ENCODE data around the gene RASGRP3. TPM values are rescaled to one million over a fixed set of nuclear protein-coding genes. Genes with fewer than 3 reads are reported as not detected.

Gene RASGRP3
- total RNA-seq, 2 donors from 2014 or later = 2.3 to 5.7 TPM

DNA sequence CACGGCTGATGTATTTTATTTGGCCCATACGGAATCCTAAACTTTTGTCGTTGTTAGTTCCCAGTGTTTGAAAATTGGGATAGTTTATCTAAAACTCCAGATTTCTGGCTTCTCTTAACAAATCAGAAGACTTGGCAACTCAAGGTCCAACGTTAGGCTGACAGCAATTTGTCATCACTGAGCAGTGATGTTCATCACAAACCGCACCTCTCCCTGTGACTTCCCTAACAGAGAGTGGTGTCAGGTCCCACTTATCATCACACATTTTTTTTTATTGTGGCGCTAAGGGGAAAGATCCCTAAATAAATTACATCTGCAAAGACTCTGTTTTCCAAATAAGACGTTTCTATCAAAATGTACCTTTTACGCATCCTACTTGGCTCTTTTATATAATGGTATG is 55.7 kb downstream of the RASGRP3 start:
- no peaks in the 10 kb centered on the region for H3K36me3 Mint-ChIP-seq (ENCODE audit: low read depth)
- no peak overlapping the region for H3K27ac Mint-ChIP-seq
- no peak overlapping the region for H3K4me3 Mint-ChIP-seq

DNA sequence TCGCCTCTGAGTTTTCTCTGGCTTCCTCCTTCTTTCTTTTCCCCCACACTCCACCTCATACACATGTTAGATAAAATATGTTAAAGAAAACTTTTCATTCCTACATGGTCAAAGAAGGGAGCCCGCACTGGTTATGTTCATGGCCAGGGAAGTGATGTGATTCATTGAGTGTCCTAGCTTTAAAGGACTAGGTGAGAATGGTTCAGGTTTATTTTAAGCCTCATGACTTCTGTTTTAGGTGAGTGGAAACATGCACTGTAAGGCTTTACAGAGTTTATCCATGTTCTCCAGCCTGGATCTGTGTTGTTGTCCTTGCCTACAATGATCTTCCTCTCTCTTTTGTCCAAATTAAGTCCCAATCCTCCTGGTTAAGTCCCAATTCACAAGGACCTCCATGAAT is 56.5 kb downstream of the RASGRP3 start:
- no peak for ATAC-seq (replicated peaks)
- no peak overlapping the region for H3K4me3 Mint-ChIP-seq
- H3K27ac Mint-ChIP-seq = no peak overlapping the region
- H3K36me3 Mint-ChIP-seq (ENCODE audit: low read depth) = no peaks in the 10 kb centered on the region
- no peaks in the 10 kb centered on the region for H3K27me3 Mint-ChIP-seq
- no peaks in the 10 kb centered on the region for H3K4me1 Mint-ChIP-seq
- H3K9me3 Mint-ChIP-seq = no peaks in the 10 kb centered on the region

More for the DNA sequence above, 55.7 kb downstream of the RASGRP3 start:
- no peaks in the 10 kb centered on the region for H3K9me3 Mint-ChIP-seq
- H3K27me3 Mint-ChIP-seq = no peaks in the 10 kb centered on the region
- ATAC-seq (replicated peaks) = no peak
- H3K4me1 Mint-ChIP-seq = no peaks in the 10 kb centered on the region

DNA sequence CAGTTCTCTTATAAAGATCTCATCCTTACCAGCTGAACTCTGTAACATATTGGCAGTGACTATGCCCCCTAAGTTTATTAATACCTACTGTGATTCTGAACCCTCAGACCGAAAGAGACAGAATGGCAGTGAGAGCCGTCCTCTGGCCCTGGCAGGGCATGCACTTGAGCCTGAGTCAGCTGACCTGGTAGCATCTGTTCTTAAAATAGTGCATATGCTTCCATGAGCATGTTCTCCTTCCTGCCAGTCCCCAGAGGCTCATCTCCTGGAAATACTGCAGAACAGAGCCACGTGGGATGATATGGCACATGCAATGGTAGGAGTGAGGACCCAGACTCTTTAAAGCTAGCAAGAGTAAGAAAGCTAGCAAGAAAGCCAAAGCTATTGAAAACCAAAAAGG is 59.0 kb downstream of the RASGRP3 start:
- Mint-ChIP-seq H3K4me3 (no peak overlapping the region), H3K27ac (no peak overlapping the region), H3K27me3 (no peaks in the 10 kb centered on the region), H3K36me3 (ENCODE audit: low read depth) (no peaks in the 10 kb centered on the region), H3K4me1 (no peaks in the 10 kb centered on the region), H3K9me3 (no peaks in the 10 kb centered on the region)
- no peak for ATAC-seq (replicated peaks)

DNA sequence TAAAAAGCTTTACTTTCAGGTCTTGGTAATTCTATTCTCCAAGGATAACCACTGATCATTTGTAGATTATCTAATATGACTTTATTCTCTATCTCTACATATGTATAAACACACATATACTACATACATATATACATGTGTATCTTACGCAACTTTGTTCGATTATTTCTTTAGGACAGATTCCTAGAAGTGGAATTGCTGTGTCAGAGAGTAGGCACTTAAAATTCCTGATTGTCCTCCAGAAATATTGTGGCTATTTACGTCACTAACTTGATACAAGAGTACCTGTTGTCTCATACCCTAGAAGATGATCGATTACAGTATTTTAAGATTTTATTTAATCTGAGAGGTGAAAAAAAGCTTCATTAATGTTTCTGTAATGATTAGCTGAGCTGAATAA is 64.8 kb downstream of the RASGRP3 start:
- Mint-ChIP-seq H3K4me3 (no peak overlapping the region), H3K36me3 (ENCODE audit: low read depth) (no peaks in the 10 kb centered on the region), H3K9me3 (no peaks in the 10 kb centered on the region), H3K4me1 (no peaks in the 10 kb centered on the region), H3K27ac (no peak overlapping the region), H3K27me3 (no peaks in the 10 kb centered on the region)
- no peak for ATAC-seq (replicated peaks)

GRCh38 chr2:33550206-33550605 is 73.8 kb downstream of the RASGRP3 start:
- ATAC-seq (replicated peaks) = no peak
- Mint-ChIP-seq H3K27me3 (no peaks in the 10 kb centered on the region), H3K4me1 (no peaks in the 10 kb centered on the region), H3K36me3 (ENCODE audit: low read depth) (no peaks in the 10 kb centered on the region), H3K27ac (no peak overlapping the region), H3K9me3 (no peaks in the 10 kb centered on the region), H3K4me3 (no peak overlapping the region)

- no peak for ATAC-seq (replicated peaks)
- no peaks in the 10 kb centered on the region for H3K9me3 Mint-ChIP-seq
- no peaks in the 10 kb centered on the region for H3K36me3 Mint-ChIP-seq (ENCODE audit: low read depth)
- H3K4me1 Mint-ChIP-seq = no peaks in the 10 kb centered on the region
- no peak overlapping the region for H3K27ac Mint-ChIP-seq
- no peak overlapping the region for H3K4me3 Mint-ChIP-seq
- no peaks in the 10 kb centered on the region for H3K27me3 Mint-ChIP-seq
Measured at GRCh38 chr2:33552758-33553461, 76.5 kb downstream of the RASGRP3 start.

DNA sequence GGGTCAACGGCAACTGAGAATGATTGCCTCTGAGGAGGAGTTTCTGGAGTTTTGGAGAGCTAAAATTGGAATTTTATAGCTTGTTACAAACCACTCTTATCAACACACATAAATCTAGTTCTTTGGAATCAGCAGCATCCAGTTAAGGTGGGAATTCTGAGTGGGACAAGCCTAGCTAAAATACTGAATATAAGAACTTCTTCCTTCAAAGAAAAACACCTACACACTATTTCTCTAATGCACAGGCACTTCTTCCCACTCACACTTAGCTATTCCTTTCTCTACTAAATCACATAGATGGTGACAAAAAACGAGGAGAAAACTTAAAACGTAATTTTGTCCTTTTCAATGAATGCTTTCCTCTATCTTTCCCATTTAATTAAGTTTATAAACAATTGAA is 79.2 kb downstream of the RASGRP3 start:
- no peaks in the 10 kb centered on the region for H3K27me3 Mint-ChIP-seq
- no peak for ATAC-seq (replicated peaks)
- H3K4me3 Mint-ChIP-seq = no peak overlapping the region
- H3K27ac Mint-ChIP-seq = no peak overlapping the region
- no peaks in the 10 kb centered on the region for H3K36me3 Mint-ChIP-seq (ENCODE audit: low read depth)
- H3K9me3 Mint-ChIP-seq = no peaks in the 10 kb centered on the region
- no peaks in the 10 kb centered on the region for H3K4me1 Mint-ChIP-seq

DNA sequence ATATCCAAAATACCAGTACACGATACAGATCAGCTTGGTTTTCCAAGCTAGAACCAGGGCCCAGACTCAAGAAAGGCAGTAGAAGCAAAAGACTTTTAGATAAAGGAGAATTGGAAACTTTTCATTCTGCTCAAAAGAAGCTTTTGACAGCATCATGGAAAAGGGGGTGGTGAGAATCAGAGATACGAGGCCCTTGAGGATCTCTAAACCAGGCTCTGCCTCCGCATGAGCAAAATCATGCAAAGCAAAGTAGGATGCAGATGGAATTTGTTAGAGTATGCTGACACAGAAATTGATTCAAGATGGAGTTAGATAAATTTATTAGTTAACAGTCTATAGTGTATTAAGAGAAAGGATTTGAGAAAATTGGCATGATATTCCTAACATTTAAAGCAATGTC is 82.9 kb downstream of the RASGRP3 start:
- Mint-ChIP-seq H3K4me1 (no peaks in the 10 kb centered on the region), H3K36me3 (ENCODE audit: low read depth) (peaks cover 10% of the 10 kb centered on the region), H3K9me3 (no peaks in the 10 kb centered on the region), H3K27ac (no peak overlapping the region), H3K4me3 (no peak overlapping the region), H3K27me3 (no peaks in the 10 kb centered on the region)
- no peak for ATAC-seq (replicated peaks)

GRCh38 chr2:33560017-33560416 is 83.6 kb downstream of the RASGRP3 start:
- Mint-ChIP-seq H3K27ac (no peak overlapping the region), H3K36me3 (ENCODE audit: low read depth) (peaks cover 15% of the 10 kb centered on the region), H3K4me3 (no peak overlapping the region), H3K27me3 (no peaks in the 10 kb centered on the region), H3K4me1 (no peaks in the 10 kb centered on the region), H3K9me3 (no peaks in the 10 kb centered on the region)
- no peak for ATAC-seq (replicated peaks)

DNA sequence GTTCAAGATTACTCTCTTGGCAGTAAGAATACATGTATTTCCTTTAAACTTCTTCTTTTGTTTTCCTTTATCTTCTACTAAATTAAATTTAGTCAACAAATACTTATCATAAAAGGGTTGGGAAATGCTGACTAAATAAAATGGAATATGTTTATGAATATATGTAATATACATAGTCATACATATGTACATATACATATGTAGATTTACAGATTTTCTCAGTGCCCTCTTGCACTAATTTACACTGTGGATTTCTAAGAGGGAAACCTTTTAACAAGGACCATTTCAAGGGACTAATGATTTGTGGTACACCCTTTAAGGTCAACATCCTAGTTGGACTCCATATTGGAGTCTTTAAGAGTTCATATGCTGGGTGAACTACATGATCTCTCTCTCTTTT is 85.4 kb downstream of the RASGRP3 start:
- Mint-ChIP-seq H3K36me3 (ENCODE audit: low read depth) (peaks cover 21% of the 10 kb centered on the region), H3K27ac (no peak overlapping the region), H3K4me3 (no peak overlapping the region), H3K27me3 (no peaks in the 10 kb centered on the region), H3K4me1 (peaks cover 4% of the 10 kb centered on the region), H3K9me3 (no peaks in the 10 kb centered on the region)
- ATAC-seq (replicated peaks) = no peak

DNA sequence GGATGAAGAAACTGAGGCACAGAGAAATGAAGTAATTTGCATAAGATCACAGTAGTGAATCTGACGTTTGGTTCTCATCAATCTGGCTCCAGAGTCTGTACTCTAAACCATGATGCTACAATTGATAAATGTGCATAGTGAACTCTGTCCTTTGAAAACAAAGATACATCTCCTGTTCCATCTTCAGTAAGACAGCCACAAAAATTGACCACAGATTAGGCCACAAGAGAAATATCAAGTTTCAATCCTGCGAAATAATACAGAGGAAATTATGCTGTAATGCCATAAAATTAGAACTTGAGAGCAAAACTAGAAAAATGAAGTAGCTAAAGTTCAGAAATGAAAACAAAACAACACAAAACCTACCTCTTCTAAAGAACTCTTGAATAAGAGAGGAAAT is 94.2 kb downstream of the RASGRP3 start:
- H3K9me3 Mint-ChIP-seq = no peaks in the 10 kb centered on the region
- no peak for ATAC-seq (replicated peaks)

GRCh38 chr2:33573657-33574056 is 97.2 kb downstream of the RASGRP3 start:
- H3K27ac Mint-ChIP-seq = no peak overlapping the region
- no peaks in the 10 kb centered on the region for H3K36me3 Mint-ChIP-seq (ENCODE audit: low read depth)
- no peaks in the 10 kb centered on the region for H3K9me3 Mint-ChIP-seq
- H3K27me3 Mint-ChIP-seq = no peaks in the 10 kb centered on the region
- H3K4me3 Mint-ChIP-seq = no peak overlapping the region
- H3K4me1 Mint-ChIP-seq = no peaks in the 10 kb centered on the region
- no peak for ATAC-seq (replicated peaks)

More for the DNA sequence above, 94.2 kb downstream of the RASGRP3 start:
- H3K4me3 Mint-ChIP-seq = no peak overlapping the region
- no peaks in the 10 kb centered on the region for H3K27me3 Mint-ChIP-seq
- H3K4me1 Mint-ChIP-seq = no peaks in the 10 kb centered on the region
- no peaks in the 10 kb centered on the region for H3K36me3 Mint-ChIP-seq (ENCODE audit: low read depth)
- H3K27ac Mint-ChIP-seq = no peak overlapping the region

GRCh38 chr2:33577084-33577483 is 100.6 kb downstream of the RASGRP3 start:
- no peak overlapping the region for H3K27ac Mint-ChIP-seq
- no peak overlapping the region for H3K4me3 Mint-ChIP-seq
- no peak for ATAC-seq (replicated peaks)
- H3K4me1 Mint-ChIP-seq = peaks cover 3% of the 10 kb centered on the region
- no peaks in the 10 kb centered on the region for H3K9me3 Mint-ChIP-seq
- H3K27me3 Mint-ChIP-seq = no peaks in the 10 kb centered on the region
- H3K36me3 Mint-ChIP-seq (ENCODE audit: low read depth) = peaks cover 6% of the 10 kb centered on the region

DNA sequence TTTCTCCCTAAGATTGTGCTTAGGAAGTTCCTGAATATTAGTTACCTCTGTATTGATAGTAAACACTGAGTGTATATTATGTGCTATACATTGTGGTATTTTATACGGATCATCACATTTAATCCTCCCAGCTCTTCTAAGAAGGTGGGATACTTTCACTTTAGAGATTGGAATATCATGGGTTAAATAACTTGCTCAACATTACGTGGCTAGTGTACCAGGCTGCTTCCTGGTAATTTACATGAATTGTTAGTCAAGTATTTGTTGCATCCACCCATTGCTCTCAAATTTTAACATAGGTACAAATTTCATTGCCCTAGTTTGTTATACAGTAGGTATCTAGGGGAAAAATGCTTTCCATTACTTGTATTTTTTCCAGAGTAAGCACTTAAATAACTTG is 101.2 kb downstream of the RASGRP3 start:
- no peak for ATAC-seq (replicated peaks)
- Mint-ChIP-seq H3K27ac (no peak overlapping the region), H3K4me3 (no peak overlapping the region), H3K4me1 (peaks cover 6% of the 10 kb centered on the region), H3K9me3 (no peaks in the 10 kb centered on the region), H3K27me3 (no peaks in the 10 kb centered on the region), H3K36me3 (ENCODE audit: low read depth) (peaks cover 11% of the 10 kb centered on the region)

DNA sequence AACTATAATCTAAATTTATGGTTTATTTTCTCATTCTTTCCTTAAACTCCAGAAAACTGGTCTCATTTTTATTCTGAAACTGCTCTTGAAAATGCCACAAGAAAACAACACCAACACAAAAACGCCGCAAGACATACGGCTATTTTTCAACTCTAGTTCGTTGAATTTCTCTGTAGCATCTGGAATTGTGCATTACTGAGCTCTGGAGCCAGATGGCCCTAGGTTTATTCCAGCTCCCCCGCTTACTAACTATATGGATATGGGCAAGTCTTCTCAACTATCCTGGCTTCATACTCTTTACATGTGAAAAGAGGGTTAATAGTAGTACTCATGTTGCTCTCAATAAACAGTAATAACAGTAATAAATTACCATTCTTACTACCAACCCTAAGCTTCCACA is 102.8 kb downstream of the RASGRP3 start:
- Mint-ChIP-seq H3K9me3 (no peaks in the 10 kb centered on the region), H3K4me3 (no peak overlapping the region), H3K27ac (no peak overlapping the region), H3K36me3 (ENCODE audit: low read depth) (peaks cover 21% of the 10 kb centered on the region), H3K27me3 (no peaks in the 10 kb centered on the region), H3K4me1 (peaks cover 6% of the 10 kb centered on the region)
- no peak for ATAC-seq (replicated peaks)

GRCh38 chr2:33581872-33582271 is 105.4 kb downstream of the RASGRP3 start:
- Mint-ChIP-seq H3K9me3 (no peaks in the 10 kb centered on the region), H3K4me1 (peaks cover 6% of the 10 kb centered on the region), H3K27me3 (no peaks in the 10 kb centered on the region), H3K27ac (peak overlapping the region; percentile 34), H3K36me3 (ENCODE audit: low read depth) (peaks cover 48% of the 10 kb centered on the region), H3K4me3 (no peak overlapping the region)
- ATAC-seq (replicated peaks) = no peak
